Loucy (cell line): Measurements from ENCODE around the gene GPSM3.

Source experiments
- EZH2phosphoT487 ChIP-seq: fragments of 200-600 bp; IDR thresholded peaks from 2 replicates; pipeline ENCODE4 v1.6.1; 2018; ENCODE audit warnings: antibody characterized with exemption, mild to moderate bottlenecking, moderate library complexity, borderline replicate concordance
- TF ChIP-seq, protein P1 (sequence below): fragments of 200-600 bp; sonication (generic); conservative IDR thresholded peaks from 2 replicates; pipeline ENCODE4 v1.5.1; 2014; ENCODE audit warnings: mild to moderate bottlenecking, antibody characterized with exemption, low read length

GRCh38 chr6:32204268-32204715 lies 11.8 kb upstream of the GPSM3 start:
- TF ChIP-seq, protein P1, sequence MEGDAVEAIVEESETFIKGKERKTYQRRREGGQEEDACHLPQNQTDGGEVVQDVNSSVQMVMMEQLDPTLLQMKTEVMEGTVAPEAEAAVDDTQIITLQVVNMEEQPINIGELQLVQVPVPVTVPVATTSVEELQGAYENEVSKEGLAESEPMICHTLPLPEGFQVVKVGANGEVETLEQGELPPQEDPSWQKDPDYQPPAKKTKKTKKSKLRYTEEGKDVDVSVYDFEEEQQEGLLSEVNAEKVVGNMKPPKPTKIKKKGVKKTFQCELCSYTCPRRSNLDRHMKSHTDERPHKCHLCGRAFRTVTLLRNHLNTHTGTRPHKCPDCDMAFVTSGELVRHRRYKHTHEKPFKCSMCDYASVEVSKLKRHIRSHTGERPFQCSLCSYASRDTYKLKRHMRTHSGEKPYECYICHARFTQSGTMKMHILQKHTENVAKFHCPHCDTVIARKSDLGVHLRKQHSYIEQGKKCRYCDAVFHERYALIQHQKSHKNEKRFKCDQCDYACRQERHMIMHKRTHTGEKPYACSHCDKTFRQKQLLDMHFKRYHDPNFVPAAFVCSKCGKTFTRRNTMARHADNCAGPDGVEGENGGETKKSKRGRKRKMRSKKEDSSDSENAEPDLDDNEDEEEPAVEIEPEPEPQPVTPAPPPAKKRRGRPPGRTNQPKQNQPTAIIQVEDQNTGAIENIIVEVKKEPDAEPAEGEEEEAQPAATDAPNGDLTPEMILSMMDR, result no peak
- TF ChIP-seq EZH2phosphoT487, result no peak
